MM.1S (cell line): ENCODE results near the gene BRINP1.

Experiments used
- DNase-seq: peaks from one replicate; pipeline ENCODE4 v3.0.0-alpha.2; 2015
- H2AFZ ChIP-seq: fragments of 300-600 bp; sonication (generic); 2 replicates; pipeline ENCODE4 v1.6.0; 2016; ENCODE audit warnings: antibody characterized with exemption, low read length
- H3F3A ChIP-seq: fragments of 300-600 bp; sonication (generic); 2 replicates; pipeline ENCODE4 v1.6.1; 2016; ENCODE audit warnings: mild to moderate bottlenecking, antibody characterized with exemption, low read length, moderate library complexity, mixed read lengths; ENCODE audit not compliant: insufficient read depth
- H3K27ac ChIP-seq: fragments of 300-600 bp; sonication (generic); 2 replicates; pipeline ENCODE4 v1.5.1; 2016; ENCODE audit warnings: mild to moderate bottlenecking, low read length
- H3K27me3 ChIP-seq: fragments of 300-600 bp; sonication (generic); replicated peaks from 2 replicates; pipeline ENCODE4 v1.6.0; 2016; ENCODE audit warnings: low read length; ENCODE audit not compliant: insufficient read depth
- H3K36me3 ChIP-seq: fragments of 300-600 bp; sonication (generic); replicated peaks from 2 replicates; pipeline ENCODE4 v1.6.1; 2016; ENCODE audit warnings: mild to moderate bottlenecking, low read length, mixed read lengths; ENCODE audit not compliant: insufficient read depth
- H3K4me1 ChIP-seq: fragments of 300-600 bp; sonication (generic); 2 replicates; pipeline ENCODE4 v1.6.1; 2016; ENCODE audit warnings: low read length, mixed read lengths
- H3K4me2 ChIP-seq: fragments of 300-600 bp; sonication (generic); 2 replicates; pipeline ENCODE4 v1.6.0; 2016; ENCODE audit warnings: low read depth, low read length
- H3K4me3 ChIP-seq: fragments of 300-600 bp; sonication (generic); 2 replicates; pipeline ENCODE4 v1.5.1; 2016; ENCODE audit warnings: low read length, mixed read lengths
- H3K79me2 ChIP-seq: fragments of 300-600 bp; sonication (generic); 2 replicates; pipeline ENCODE4 v1.6.1; 2016; ENCODE audit warnings: mixed run types, low read length, mixed read lengths
- H3K9ac ChIP-seq: fragments of 300-600 bp; sonication (generic); 2 replicates; pipeline ENCODE4 v1.6.1; 2016; ENCODE audit warnings: low read length, mixed read lengths
- H3K9me2 ChIP-seq: fragments of 300-600 bp; sonication (generic); replicated peaks from 2 replicates; pipeline ENCODE4 v1.6.1; 2016; ENCODE audit warnings: mild to moderate bottlenecking, low read length, mixed read lengths; ENCODE audit not compliant: insufficient read depth
- H3K9me3 ChIP-seq: fragments of 300-600 bp; sonication (generic); replicated peaks from 2 replicates; pipeline ENCODE4 v1.6.1; 2016; ENCODE audit warnings: mild to moderate bottlenecking, low read length, mixed read lengths; ENCODE audit not compliant: insufficient read depth
- H4K20me1 ChIP-seq: fragments of 300-600 bp; sonication (generic); 2 replicates; pipeline ENCODE4 v1.6.1; 2016; ENCODE audit warnings: mild to moderate bottlenecking, low read length, moderate library complexity, mixed read lengths; ENCODE audit not compliant: insufficient read depth
- EZH2 ChIP-seq: fragments of 300-600 bp; sonication (generic); optimal IDR thresholded peaks from 2 replicates; pipeline ENCODE3; 2017; ENCODE audit warnings: low read depth, mild to moderate bottlenecking, antibody characterized with exemption, low read length, mixed read lengths
- EZH2phosphoT487 ChIP-seq: fragments of 300-600 bp; sonication (generic); IDR thresholded peaks from 2 replicates; pipeline ENCODE4 v1.6.1; 2018; ENCODE audit warnings: antibody characterized with exemption, low read length
- TF ChIP-seq, protein P1 (sequence below): fragments of 300-600 bp; sonication (generic); IDR thresholded peaks from 2 replicates; pipeline ENCODE4 v1.5.1; 2016; ENCODE audit warnings: antibody characterized with exemption, low read length, mixed read lengths

The BRINP1 gene

DNA sequence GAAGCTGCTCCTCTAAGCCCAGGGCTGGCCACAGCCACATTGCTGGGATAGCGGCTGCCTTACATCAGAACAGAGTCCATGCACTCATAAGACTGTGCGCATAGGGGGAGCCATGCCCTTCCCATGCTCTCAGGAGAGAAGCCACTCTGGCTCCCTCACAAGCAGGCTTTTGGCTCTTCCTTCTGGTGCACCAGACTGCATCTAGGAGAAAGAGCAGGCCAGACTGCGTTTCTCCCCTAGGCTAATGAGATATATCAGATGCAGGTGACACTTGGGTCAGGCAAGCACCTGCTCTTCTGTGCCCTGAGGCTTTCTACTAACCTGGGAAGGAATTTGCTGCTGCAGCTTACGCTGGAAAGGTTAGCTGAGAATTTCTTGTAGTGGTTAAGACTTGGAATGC is 43.2 kb upstream of the BRINP1 start:
- no peak overlapping the region for H3K9ac ChIP-seq
- no peak overlapping the region for H3K4me3 ChIP-seq
- H3K4me2 ChIP-seq, result no peak overlapping the region
- H3K4me1 ChIP-seq, result no peaks in the 10 kb centered on the region
- no peaks in the 10 kb centered on the region for H4K20me1 ChIP-seq
- H3F3A ChIP-seq, result no peaks in the 10 kb centered on the region
- no peak overlapping the region for H2AFZ ChIP-seq
- H3K27ac ChIP-seq, result no peak overlapping the region
- DNase-seq, result no peak
- no peaks in the 10 kb centered on the region for H3K27me3 ChIP-seq
- no peak for TF ChIP-seq EZH2
- TF ChIP-seq, protein P1, sequence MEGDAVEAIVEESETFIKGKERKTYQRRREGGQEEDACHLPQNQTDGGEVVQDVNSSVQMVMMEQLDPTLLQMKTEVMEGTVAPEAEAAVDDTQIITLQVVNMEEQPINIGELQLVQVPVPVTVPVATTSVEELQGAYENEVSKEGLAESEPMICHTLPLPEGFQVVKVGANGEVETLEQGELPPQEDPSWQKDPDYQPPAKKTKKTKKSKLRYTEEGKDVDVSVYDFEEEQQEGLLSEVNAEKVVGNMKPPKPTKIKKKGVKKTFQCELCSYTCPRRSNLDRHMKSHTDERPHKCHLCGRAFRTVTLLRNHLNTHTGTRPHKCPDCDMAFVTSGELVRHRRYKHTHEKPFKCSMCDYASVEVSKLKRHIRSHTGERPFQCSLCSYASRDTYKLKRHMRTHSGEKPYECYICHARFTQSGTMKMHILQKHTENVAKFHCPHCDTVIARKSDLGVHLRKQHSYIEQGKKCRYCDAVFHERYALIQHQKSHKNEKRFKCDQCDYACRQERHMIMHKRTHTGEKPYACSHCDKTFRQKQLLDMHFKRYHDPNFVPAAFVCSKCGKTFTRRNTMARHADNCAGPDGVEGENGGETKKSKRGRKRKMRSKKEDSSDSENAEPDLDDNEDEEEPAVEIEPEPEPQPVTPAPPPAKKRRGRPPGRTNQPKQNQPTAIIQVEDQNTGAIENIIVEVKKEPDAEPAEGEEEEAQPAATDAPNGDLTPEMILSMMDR, result no peak
- no peak for TF ChIP-seq EZH2phosphoT487
- no peaks in the 10 kb centered on the region for H3K79me2 ChIP-seq
- H3K9me3 ChIP-seq, result no peaks in the 10 kb centered on the region
- no peaks in the 10 kb centered on the region for H3K9me2 ChIP-seq
- H3K36me3 ChIP-seq, result no peaks in the 10 kb centered on the region

DNA sequence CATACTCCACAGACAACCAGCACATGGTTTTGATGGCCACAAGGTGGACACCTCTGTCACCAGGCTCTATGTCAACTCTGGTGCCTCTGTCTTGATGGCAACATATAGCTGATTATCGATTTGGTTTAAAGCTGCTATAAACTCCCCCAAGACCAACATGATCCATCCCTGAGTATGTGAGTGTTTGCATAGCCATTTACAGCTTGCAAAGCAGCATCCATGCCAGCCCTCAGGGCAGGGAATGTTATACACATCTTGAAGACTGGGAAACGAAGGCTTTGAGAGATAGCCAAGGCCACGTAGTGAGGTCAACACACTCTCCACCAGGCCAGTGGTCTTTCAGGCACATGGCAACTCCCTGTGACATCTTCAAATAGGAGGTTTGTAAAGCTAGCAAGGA is 40.3 kb upstream of the BRINP1 start:
- Histone ChIP-seq H3K9me2 (no peaks in the 10 kb centered on the region), H3K79me2 (no peaks in the 10 kb centered on the region), H3F3A (no peaks in the 10 kb centered on the region), H3K27ac (no peak overlapping the region), H4K20me1 (no peaks in the 10 kb centered on the region), H3K9ac (no peak overlapping the region), H3K36me3 (no peaks in the 10 kb centered on the region), H3K4me3 (no peak overlapping the region), H3K27me3 (no peaks in the 10 kb centered on the region), H3K4me1 (no peaks in the 10 kb centered on the region), H3K4me2 (no peak overlapping the region), H3K9me3 (no peaks in the 10 kb centered on the region), H2AFZ (no peak overlapping the region)
- TF ChIP-seq EZH2phosphoT487 (no peak), EZH2 (no peak)
- TF ChIP-seq, protein P1, result no peak
- DNase-seq, result no peak

DNA sequence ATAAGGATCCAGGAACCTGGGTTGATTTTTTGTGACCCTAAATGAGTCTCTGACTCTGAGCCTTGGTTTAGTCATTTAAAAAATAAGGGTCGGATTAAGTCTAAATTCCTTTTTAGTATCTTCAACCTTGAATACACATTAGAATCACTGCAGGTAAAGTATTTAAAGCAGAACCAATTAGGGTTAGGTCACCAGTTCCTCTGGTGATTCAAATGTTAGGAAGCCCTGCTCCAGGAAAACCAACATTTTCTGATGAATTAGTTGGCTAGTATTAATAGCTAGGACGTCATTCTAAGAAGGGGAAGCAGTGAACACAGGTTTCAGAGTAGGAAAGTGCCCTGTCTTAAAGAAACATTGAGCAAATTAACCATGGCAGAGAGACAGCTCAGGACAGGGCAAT is 31.4 kb upstream of the BRINP1 start:
- TF ChIP-seq, protein P1, result no peak
- TF ChIP-seq EZH2 (no peak), EZH2phosphoT487 (no peak)

More for the DNA sequence above, 31.4 kb upstream of the BRINP1 start:
- no peaks in the 10 kb centered on the region for H4K20me1 ChIP-seq
- no peaks in the 10 kb centered on the region for H3K27me3 ChIP-seq
- no peaks in the 10 kb centered on the region for H3K9me3 ChIP-seq
- no peak overlapping the region for H2AFZ ChIP-seq
- H3K4me3 ChIP-seq, result no peak overlapping the region
- no peaks in the 10 kb centered on the region for H3F3A ChIP-seq
- DNase-seq, result no peak
- no peaks in the 10 kb centered on the region for H3K9me2 ChIP-seq
- no peak overlapping the region for H3K9ac ChIP-seq
- H3K4me1 ChIP-seq, result no peaks in the 10 kb centered on the region
- H3K36me3 ChIP-seq, result no peaks in the 10 kb centered on the region
- no peaks in the 10 kb centered on the region for H3K79me2 ChIP-seq
- H3K4me2 ChIP-seq, result no peak overlapping the region
- no peak overlapping the region for H3K27ac ChIP-seq
